Endodermal cell (in vitro differentiated cells): ENCODE measurements around the gene MCM3AP. TPM values are rescaled to one million over a fixed set of nuclear protein-coding genes. Genes with fewer than 3 reads are reported as not detected.
A peak's percentile ranks its signal among the peaks of the same experiment; 100 is the strongest.

Source experiments
- DNase-seq: peaks from one replicate; pipeline ENCODE4 v3.0.0-alpha.2; 2017
- H3K27ac ChIP-seq: 2 replicates; pipeline ENCODE4 v1.5.1; 2013; ENCODE audit warnings: mild to moderate bottlenecking, low read depth, low read length, moderate library complexity
- H3K27me3 ChIP-seq: 2 replicates; pipeline ENCODE4 v1.6.1; 2013; ENCODE audit warnings: mild to moderate bottlenecking, low read length, moderate library complexity; ENCODE audit not compliant: insufficient read depth, control insufficient read depth, poor library complexity, severe bottlenecking
- H3K36me3 ChIP-seq: 2 replicates; pipeline ENCODE4 v1.7.0; 2013; ENCODE audit warnings: mild to moderate bottlenecking, low read length, moderate library complexity; ENCODE audit not compliant: control insufficient read depth, insufficient read depth
- H3K4me1 ChIP-seq: one replicate; pipeline ENCODE4 v1.7.0; 2013; ENCODE audit warnings: low read length; ENCODE audit not compliant: control insufficient read depth, insufficient read depth
- H3K4me3 ChIP-seq: 2 replicates; pipeline ENCODE4 v1.5.1; 2013; ENCODE audit warnings: mild to moderate bottlenecking, low read length, moderate library complexity
- H3K9ac ChIP-seq: 2 replicates; pipeline ENCODE4 v1.6.1; 2013; ENCODE audit warnings: mild to moderate bottlenecking, low read length, moderate library complexity; ENCODE audit not compliant: poor library complexity, severe bottlenecking; ENCODE audit errors: extremely low read depth
- H3K9me3 ChIP-seq: 2 replicates; pipeline ENCODE4 v1.6.1; 2013; ENCODE audit warnings: mild to moderate bottlenecking, low read length, moderate library complexity; ENCODE audit not compliant: control insufficient read depth
- H3K27ac Mint-ChIP-seq: 2 replicates; pipeline ENCODE4 v1.8.0; 2020; ENCODE audit warnings: mixed read lengths
- H3K27me3 Mint-ChIP-seq: 2 replicates; pipeline ENCODE4 v1.8.0; 2021; ENCODE audit warnings: mild to moderate bottlenecking, mixed read lengths; ENCODE audit not compliant: insufficient read depth
- H3K36me3 Mint-ChIP-seq: 2 replicates; pipeline ENCODE4 v1.8.0; 2020; ENCODE audit warnings: low read depth, mixed read lengths
- H3K4me1 Mint-ChIP-seq: 2 replicates; pipeline ENCODE4 v1.8.0; 2020; ENCODE audit warnings: mixed read lengths
- H3K4me3 Mint-ChIP-seq: 2 replicates; pipeline ENCODE4 v1.8.0; 2020; ENCODE audit warnings: mild to moderate bottlenecking, moderate library complexity, mixed read lengths
- H3K9me3 Mint-ChIP-seq: 2 replicates; pipeline ENCODE4 v1.8.0; 2020; ENCODE audit warnings: mild to moderate bottlenecking, mixed read lengths
- CTCF ChIP-seq: fragments of 200-600 bp; sonication (generic); conservative IDR thresholded peaks from 2 replicates; pipeline ENCODE4 v1.5.0; 2021; ENCODE audit warnings: antibody characterized with exemption, mild to moderate bottlenecking
- WGBS, 2 experiments: methylation state at CpG; one replicate each; pipeline versions ENCODE4 v1.1.5 to v1.1.7; 2013; ENCODE audit warnings: missing lambda C conversion rate in 2 of 2, mixed read lengths in 1 of 2; ENCODE audit not compliant: insufficient coverage in 1 of 2, insufficient read length in 1 of 2; 5-methylcytosine and 5-hydroxymethylcytosine counted together
- total RNA-seq, 2 donors: library from RNA; stranded (reverse); fragmentation: NEBNext Ultra II Directional in 1 of 2; extraction: Animal tissue kit (Norgen Biotek cat#: 25700) in 1 of 2; gene quantifications; 2 replicates in 1 of 2; 3 replicates in 1 of 2; pipeline ENCODE4 v1.2.1, GENCODE V29; 2021

The MCM3AP gene
- total RNA-seq, 2 donors from 2014 or later: 120 to 161 TPM

- Histone ChIP-seq H3K27me3 (no peaks in the 10 kb centered on the region), H3K4me1 (no peaks in the 10 kb centered on the region), H3K4me3 (no peak overlapping the region), H3K9ac (no peak overlapping the region), H3K9me3 (no peaks in the 10 kb centered on the region), H3K27ac (no peak overlapping the region), H3K36me3 (peaks cover 31% of the 10 kb centered on the region)
- H3K27ac Mint-ChIP-seq: no peak overlapping the region
- WGBS, 2 experiments: 89 to 100% methylated on average over 2 to 4 of the region's 4 CpGs
- no peak overlapping the region for H3K4me3 Mint-ChIP-seq
- H3K4me1 Mint-ChIP-seq: peaks cover 9% of the 10 kb centered on the region
- DNase-seq: no peak
- peaks cover 48% of the 10 kb centered on the region for H3K36me3 Mint-ChIP-seq
- H3K27me3 Mint-ChIP-seq: no peaks in the 10 kb centered on the region
- no peak for TF ChIP-seq CTCF
- no peaks in the 10 kb centered on the region for H3K9me3 Mint-ChIP-seq
Measured at GRCh38 chr21:46191257-46191685, 94.1 kb downstream of the MCM3AP start.

- Histone ChIP-seq H3K4me3 (no peak overlapping the region), H3K27ac (no peak overlapping the region), H3K27me3 (no peaks in the 10 kb centered on the region), H3K9me3 (no peaks in the 10 kb centered on the region), H3K9ac (no peak overlapping the region), H3K4me1 (no peaks in the 10 kb centered on the region), H3K36me3 (peaks cover 25% of the 10 kb centered on the region)
- H3K4me1 Mint-ChIP-seq: peaks cover 9% of the 10 kb centered on the region
- H3K27me3 Mint-ChIP-seq: no peaks in the 10 kb centered on the region
- WGBS, 2 experiments: 91 to 92% methylated on average over 4 to 15 of the region's 15 CpGs
- no peak overlapping the region for H3K27ac Mint-ChIP-seq
- TF ChIP-seq CTCF: no peak
- no peak overlapping the region for H3K4me3 Mint-ChIP-seq
- peaks cover 43% of the 10 kb centered on the region for H3K36me3 Mint-ChIP-seq
- no peaks in the 10 kb centered on the region for H3K9me3 Mint-ChIP-seq
- DNase-seq: no peak
Measured at GRCh38 chr21:46190491-46191131, 94.8 kb downstream of the MCM3AP start.

GRCh38 chr21:46189959-46190490 lies 95.4 kb downstream of the MCM3AP start:
- no peak overlapping the region for H3K4me3 Mint-ChIP-seq
- H3K4me1 Mint-ChIP-seq: peaks cover 9% of the 10 kb centered on the region
- H3K27ac Mint-ChIP-seq: peak overlapping the region; percentile 52
- no peaks in the 10 kb centered on the region for H3K27me3 Mint-ChIP-seq
- TF ChIP-seq CTCF: no peak
- H3K27ac ChIP-seq: peak overlapping the region; percentile 83
- WGBS, 2 experiments: 96 to 99% methylated on average over 7 to 14 of the region's 14 CpGs
- no peak overlapping the region for H3K4me3 ChIP-seq
- H3K36me3 Mint-ChIP-seq: peaks cover 38% of the 10 kb centered on the region
- no peaks in the 10 kb centered on the region for H3K4me1 ChIP-seq
- H3K9me3 Mint-ChIP-seq: no peaks in the 10 kb centered on the region
- H3K9me3 ChIP-seq: no peaks in the 10 kb centered on the region
- no peaks in the 10 kb centered on the region for H3K27me3 ChIP-seq
- peak; percentile 45 for DNase-seq
- H3K9ac ChIP-seq: no peak overlapping the region
- H3K36me3 ChIP-seq: peaks cover 19% of the 10 kb centered on the region
